Hepatic stellate cell (primary cell): ENCODE measurements around the gene LBP.
"Not testable (repeated sequence)": the region's sequence is repeated elsewhere in the genome, so short reads cannot be mapped to it uniquely, and the experiment has no call there.

Experiments used
- DNase-seq: peaks from one replicate; pipeline ENCODE4 v3.0.0; 2011; ENCODE audit warnings: low spot score

Gene LBP

GRCh38 chr20:38395751-38396395 lies 49.6 kb downstream of the LBP start:
- DNase-seq, result not testable (repeated sequence)

DNA sequence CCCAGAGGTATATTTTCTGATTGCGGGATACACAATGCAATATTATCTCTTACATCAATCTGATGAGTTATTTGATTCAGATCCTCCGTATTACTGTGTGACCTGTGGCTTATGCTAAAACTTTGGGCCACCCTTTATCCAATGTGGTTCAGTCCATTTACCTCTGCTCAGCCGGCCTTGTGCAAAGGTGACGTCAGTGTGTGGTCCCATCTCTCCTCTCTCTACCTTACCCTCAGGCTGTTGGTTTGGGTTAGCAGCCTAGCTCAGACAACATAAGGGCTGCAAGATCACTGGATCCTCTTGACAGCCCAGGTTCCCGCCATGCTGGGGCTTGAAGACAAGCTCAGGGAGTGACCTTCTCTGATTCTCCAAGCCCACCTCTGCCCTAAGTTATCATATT lies 55.8 kb downstream of the LBP start:
- DNase-seq, result no peak

GRCh38 chr20:38402816-38403215 lies 56.5 kb downstream of the LBP start:
- no peak for DNase-seq

GRCh38 chr20:38404016-38404415 lies 57.7 kb downstream of the LBP start:
- DNase-seq, result no peak

DNA sequence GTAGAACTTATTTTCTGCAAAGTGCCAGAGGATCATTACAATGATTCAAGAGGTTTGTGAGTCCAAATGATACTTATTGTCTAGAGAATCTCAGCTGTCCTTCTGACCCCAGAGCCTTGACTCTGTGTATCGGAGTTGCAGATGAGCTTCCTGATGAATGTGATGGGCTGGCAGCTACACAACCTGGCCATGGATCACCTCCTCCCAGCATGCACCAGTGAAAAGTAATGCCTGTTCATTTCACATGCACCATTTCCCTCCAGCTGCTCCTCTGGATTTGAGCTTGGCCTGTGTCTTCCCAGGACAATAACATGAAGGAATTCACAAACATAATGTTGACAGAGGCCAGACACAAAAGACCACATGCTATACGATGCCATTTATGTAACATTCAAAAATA lies 58.9 kb downstream of the LBP start:
- DNase-seq, result no peak

DNA sequence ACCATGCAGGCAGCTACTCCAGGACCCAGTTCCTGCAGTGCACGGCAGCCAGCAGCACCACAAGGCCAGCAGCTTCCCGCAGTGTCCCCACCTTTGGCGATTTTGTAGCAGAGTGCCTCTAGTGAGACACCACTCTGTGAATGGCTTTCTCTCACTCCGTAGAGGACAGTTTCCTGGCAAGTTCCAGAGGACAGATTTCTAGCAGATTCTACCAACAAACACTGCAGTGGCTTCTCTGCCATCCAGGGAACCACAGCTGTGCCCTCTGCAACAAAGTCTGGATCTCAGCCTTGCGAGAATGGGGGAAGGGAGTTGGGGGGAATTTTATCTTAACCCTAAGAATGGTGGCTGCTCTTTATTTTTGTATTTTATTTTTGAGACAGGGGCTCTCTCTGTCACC lies 60.2 kb downstream of the LBP start:
- DNase-seq, result no peak

DNA sequence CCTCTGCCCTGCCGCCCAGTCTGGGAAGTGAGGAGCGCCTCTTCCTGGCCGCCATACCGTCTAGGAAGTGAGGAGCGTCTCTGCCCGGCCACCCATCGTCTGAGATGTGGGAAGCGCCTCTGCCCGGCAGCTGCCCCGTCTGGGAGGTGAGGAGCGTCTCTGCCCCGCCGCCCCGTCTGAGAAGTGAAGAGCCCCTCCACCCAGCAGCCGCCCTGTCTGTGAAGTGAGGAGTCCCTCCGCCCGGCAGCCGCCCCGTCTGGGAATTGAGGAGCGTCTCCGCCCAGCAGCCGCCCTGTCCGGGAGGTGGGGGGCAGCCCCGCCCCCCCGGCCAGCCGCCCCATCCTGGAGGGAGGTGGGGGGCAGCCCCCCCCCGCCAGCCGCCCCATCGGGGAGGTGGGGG lies 61.0 kb downstream of the LBP start:
- no peak for DNase-seq

GRCh38 chr20:38407822-38408221 lies 61.5 kb downstream of the LBP start:
- not testable (repeated sequence) for DNase-seq

GRCh38 chr20:38412877-38413577 lies 66.7 kb downstream of the LBP start:
- no peak for DNase-seq

DNA sequence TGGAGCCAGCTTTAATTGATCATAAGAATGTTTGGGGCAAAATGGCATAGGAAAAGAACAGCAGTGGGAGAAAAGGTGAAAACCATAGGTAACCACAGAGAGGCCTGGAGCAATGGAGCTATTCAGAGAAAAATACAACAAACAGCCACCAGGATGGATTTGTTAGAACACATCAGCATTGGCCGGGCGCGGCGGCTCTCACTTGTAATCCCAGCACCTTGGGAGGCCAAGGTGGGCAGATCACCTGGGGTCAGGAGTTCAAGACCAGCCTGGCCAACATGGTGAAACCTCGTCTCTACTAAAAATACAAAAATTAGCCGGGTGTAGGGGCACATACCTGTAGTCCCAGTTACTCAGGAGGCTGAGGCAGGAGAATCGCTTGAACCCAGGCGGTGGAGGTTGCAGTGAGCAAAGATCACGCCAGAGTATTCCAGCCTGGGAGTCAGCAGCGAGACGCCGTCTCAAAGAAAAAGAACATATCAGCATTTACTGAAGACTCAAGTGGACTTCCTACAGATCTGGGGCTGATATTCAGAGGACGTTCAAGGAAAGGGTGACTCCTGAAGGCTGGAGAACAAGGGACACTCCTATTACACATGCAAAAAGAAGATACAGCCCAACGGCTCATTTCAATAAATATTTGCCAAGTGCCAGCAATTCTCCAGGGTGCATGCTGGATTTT lies 68.6 kb downstream of the LBP start:
- DNase-seq, result no peak

DNA sequence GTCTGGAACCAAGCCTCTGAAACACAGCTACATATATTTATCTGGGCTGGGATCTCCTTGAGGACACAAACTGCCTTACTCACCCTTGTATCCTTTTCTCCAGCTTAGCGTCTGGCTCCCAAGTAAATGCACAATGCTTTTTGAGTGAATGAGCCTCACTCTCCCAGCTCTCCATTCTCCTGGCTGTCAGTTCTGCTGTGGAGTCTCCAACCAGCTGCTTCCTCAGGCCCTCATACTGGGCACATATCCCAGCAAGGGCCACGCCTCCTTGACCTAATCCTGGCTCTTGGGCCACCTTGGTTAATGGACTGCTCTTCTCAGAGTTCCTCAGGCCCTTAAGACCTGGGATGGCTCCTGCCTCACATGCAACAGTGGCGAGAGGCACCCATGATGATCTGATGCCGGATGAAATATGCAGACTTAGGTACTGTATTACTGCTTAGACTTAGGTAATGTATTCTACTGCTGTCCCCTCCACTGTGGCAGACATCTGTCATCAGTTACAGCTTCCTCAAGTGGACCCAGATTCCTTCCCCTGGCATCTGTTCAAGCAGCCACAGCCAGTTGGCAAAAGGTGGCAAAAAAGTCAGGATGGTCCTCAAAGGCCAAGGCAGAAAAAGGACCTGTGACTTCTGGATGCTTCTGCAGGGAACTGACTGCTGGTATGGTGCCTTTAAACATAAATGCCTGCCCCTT lies 72.4 kb downstream of the LBP start:
- DNase-seq, result no peak

GRCh38 chr20:38420388-38421085 lies 74.3 kb downstream of the LBP start:
- no peak for DNase-seq

GRCh38 chr20:38421915-38422314 lies 75.6 kb downstream of the LBP start:
- no peak for DNase-seq

- no peak for DNase-seq
These were observed 77.3 kb downstream of the LBP start for GRCh38 chr20:38423541-38423940.

- DNase-seq, result no peak
These were observed 78.1 kb downstream of the LBP start for GRCh38 chr20:38424401-38424800.

DNA sequence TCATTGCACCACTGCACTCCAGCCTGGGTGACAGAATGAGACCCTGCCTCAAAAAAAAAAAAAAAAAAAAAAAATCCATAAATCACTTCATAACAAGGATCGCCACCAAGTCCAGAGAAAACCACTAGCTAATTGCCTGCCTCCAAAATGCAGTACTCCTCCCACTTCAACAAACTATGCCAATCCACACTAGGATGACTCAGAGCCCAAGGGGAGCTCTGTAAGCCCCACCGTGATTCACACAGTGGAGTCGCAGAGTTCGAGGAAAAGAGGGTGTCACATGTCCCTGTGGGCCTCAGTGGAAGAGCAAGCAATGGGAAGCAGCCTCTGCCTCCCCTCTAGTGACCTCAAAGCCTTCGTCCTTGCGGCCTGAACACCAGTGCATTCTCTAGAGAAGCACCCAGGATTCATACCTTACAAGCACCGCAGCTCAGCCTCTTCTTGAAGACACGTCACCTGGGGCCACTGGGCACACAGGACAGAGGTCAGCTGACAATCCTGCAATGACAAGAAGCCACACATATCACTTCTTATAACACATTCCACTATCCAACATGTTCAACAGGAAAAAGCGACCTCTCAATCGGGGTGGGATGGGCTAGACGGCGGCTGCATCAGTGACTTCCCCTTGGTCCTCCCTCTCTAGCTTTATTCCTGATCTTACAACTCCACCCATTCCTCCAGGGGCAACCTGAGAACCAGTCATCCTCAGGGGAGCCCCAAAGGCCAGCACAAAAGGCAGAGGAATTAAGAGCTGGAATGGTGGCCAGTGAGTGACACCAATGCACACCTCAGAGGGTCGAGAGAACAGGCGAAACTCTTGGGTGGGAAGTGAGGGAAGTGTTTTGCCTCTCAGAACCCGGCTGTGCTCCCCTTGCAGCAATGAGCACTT lies 80.0 kb downstream of the LBP start:
- peak; percentile 96 for DNase-seq
